Fibroblast of upper back skin (primary cell): Measurements from ENCODE around the gene SLC25A25.
A peak's percentile ranks its signal among the peaks of the same experiment; 100 is the strongest.

Experiments used
- DNase-seq: peaks from one replicate; pipeline ENCODE4 v3.0.0-alpha.2; 2013

Gene SLC25A25

GRCh38 chr9:128114326-128115186, 46.5 kb downstream of the SLC25A25 start:
- DNase-seq = no peak

GRCh38 chr9:128115187-128116103, 47.4 kb downstream of the SLC25A25 start:
- no peak for DNase-seq

GRCh38 chr9:128116104-128117083, 48.4 kb downstream of the SLC25A25 start:
- DNase-seq = no peak

- peak; percentile 84 for DNase-seq
Measured at GRCh38 chr9:128117613-128118471, 49.8 kb downstream of the SLC25A25 start.

GRCh38 chr9:128118472-128118857, 50.4 kb downstream of the SLC25A25 start:
- no peak for DNase-seq

- DNase-seq = no peak
Measured at GRCh38 chr9:128118971-128119665, 51.1 kb downstream of the SLC25A25 start.

- no peak for DNase-seq
Measured at GRCh38 chr9:128120061-128120740, 52.2 kb downstream of the SLC25A25 start.

- DNase-seq = no peak
Measured at GRCh38 chr9:128120741-128121465, 52.9 kb downstream of the SLC25A25 start.

GRCh38 chr9:128121466-128121810, 53.4 kb downstream of the SLC25A25 start:
- DNase-seq = no peak

- no peak for DNase-seq
Measured at GRCh38 chr9:128121924-128122808, 54.1 kb downstream of the SLC25A25 start.

GRCh38 chr9:128122809-128123175, 54.8 kb downstream of the SLC25A25 start:
- DNase-seq = no peak

- DNase-seq = no peak
Measured at GRCh38 chr9:128123451-128124080, 55.5 kb downstream of the SLC25A25 start.

GRCh38 chr9:128124451-128124850, 56.4 kb downstream of the SLC25A25 start:
- no peak for DNase-seq

GRCh38 chr9:128124873-128125579, 57.0 kb downstream of the SLC25A25 start:
- peak; percentile 51 for DNase-seq

GRCh38 chr9:128125580-128126354, 57.7 kb downstream of the SLC25A25 start:
- no peak for DNase-seq

GRCh38 chr9:128127568-128127989, 59.5 kb downstream of the SLC25A25 start, which contains the start of gene PTGES2:
TSS of gene PTGES2 (minus strand) at chr9:128127729. CDS start at chr9:128127717, 12 bp downstream.
- DNase-seq = peak; percentile 83
